CD4-positive, alpha-beta T cell (primary cell): ENCODE data around the gene ANXA2. TPM values are rescaled to one million over a fixed set of nuclear protein-coding genes. Genes with fewer than 3 reads are reported as not detected.
"Not testable (repeated sequence)": the region's sequence is repeated elsewhere in the genome, so short reads cannot be mapped to it uniquely, and the experiment has no call there.

Experiments
- ATAC-seq: fragments of 200-7000 bp; cut with Tn5 transposase; one replicate; pipeline ENCODE4 v1.10.0; 2022; ENCODE audit warnings: mild to moderate bottlenecking; ENCODE audit not compliant: poor library complexity
- CTCF ChIA-PET: fragments of 350-600 bp; sonication (Branson Sonifier 250); formaldehyde crosslinking; loops from one replicate; lab custom pipeline; 2021; ENCODE audit warnings: antibody characterized with exemption, inconsistent platforms; lab: Charles Lee
- POLR2A ChIA-PET: fragments of 350-600 bp; sonication (Branson Sonifier 250); formaldehyde crosslinking; loops from one replicate; lab custom pipeline; 2021; ENCODE audit warnings: antibody characterized with exemption, inconsistent platforms; lab: Charles Lee
- DNase-seq, 14 experiments: peaks; one replicate each; pipeline ENCODE4 v3.0.0-alpha.2; 2013 to 2020; ENCODE audit warnings: mixed read lengths in 2 of 14
- H3K27ac ChIP-seq, 2 donors: one replicate each; pipeline versions ENCODE4 v1.5.1 to v1.7.0; 2013; ENCODE audit warnings: low read length in 2 of 2, low read depth in 1 of 2, mild to moderate bottlenecking in 1 of 2
- H3K27me3 ChIP-seq, 2 experiments: 1 replicate in 1 of 2; 2 replicates in 1 of 2; pipeline versions ENCODE4 v1.6.1 to v1.7.0; 2013; ENCODE audit warnings: low read length in 2 of 2, control low read depth in 1 of 2, mild to moderate bottlenecking in 1 of 2, moderate library complexity in 1 of 2; ENCODE audit not compliant: insufficient read depth in 2 of 2, control insufficient read depth in 1 of 2
- H3K36me3 ChIP-seq: one replicate; pipeline ENCODE4 v1.6.1; 2013; ENCODE audit warnings: low read length, control low read depth; ENCODE audit not compliant: insufficient read depth
- H3K4me1 ChIP-seq: one replicate; pipeline ENCODE4 v1.6.1; 2013; ENCODE audit warnings: low read length, control low read depth; ENCODE audit not compliant: insufficient read depth
- H3K4me3 ChIP-seq: one replicate; pipeline ENCODE4 v1.5.1; 2013; ENCODE audit warnings: mild to moderate bottlenecking, low read length, moderate library complexity
- H3K9me3 ChIP-seq, 2 experiments: 1 replicate in 1 of 2; 2 replicates in 1 of 2; pipeline versions ENCODE4 v1.6.1 to v1.7.0; 2013; ENCODE audit warnings: low read length in 2 of 2, mild to moderate bottlenecking in 2 of 2, control low read depth in 1 of 2, moderate library complexity in 1 of 2; ENCODE audit not compliant: control insufficient read depth in 1 of 2, insufficient read depth in 1 of 2
- H3K27ac Mint-ChIP-seq: one replicate; pipeline ENCODE4 v1.8.0; 2020; ENCODE audit warnings: mixed read lengths
- H3K27me3 Mint-ChIP-seq: one replicate; pipeline ENCODE4 v1.8.0; 2021; ENCODE audit warnings: mixed read lengths
- H3K36me3 Mint-ChIP-seq: one replicate; pipeline ENCODE4 v1.8.0; 2021; ENCODE audit warnings: low read depth, mixed read lengths
- H3K4me1 Mint-ChIP-seq: one replicate; pipeline ENCODE4 v1.8.0; 2021; ENCODE audit warnings: low read depth, mixed read lengths
- H3K4me3 Mint-ChIP-seq: one replicate; pipeline ENCODE4 v1.8.0; 2020; ENCODE audit warnings: mild to moderate bottlenecking, mixed read lengths
- H3K9me3 Mint-ChIP-seq: one replicate; pipeline ENCODE4 v1.8.0; 2020; ENCODE audit warnings: mixed read lengths
- intact Hi-C, 2 experiments: fragments of 100-400 bp; cut with DNase I in 1 of 2; cut with micrococcal nuclease in 1 of 2; formaldehyde crosslinking; loops; one replicate each; pipeline versions ENCODE4 v1.15.1 to v1.9.0; 2023 to 2025; cut with DNase I, micrococcal nuclease
- total RNA-seq, 174 experiments: library from RNA in 2 of 174; stranded (reverse) in 2 of 174; gene quantifications; one replicate each; pipeline ENCODE4 v1.2.3 and lab custom pipeline; 2021 to 2026
- TF ChIP-seq, protein P1 (sequence below): fragments of 200-600 bp; IDR thresholded peaks from one replicate; pipeline ENCODE4 v1.8.0; 2022; ENCODE audit warnings: antibody characterized with exemption, mild to moderate bottlenecking

ANXA2 gene
- total RNA-seq, 2 experiments from 2014 or later, result 70.8 to 74.5 TPM

DNA sequence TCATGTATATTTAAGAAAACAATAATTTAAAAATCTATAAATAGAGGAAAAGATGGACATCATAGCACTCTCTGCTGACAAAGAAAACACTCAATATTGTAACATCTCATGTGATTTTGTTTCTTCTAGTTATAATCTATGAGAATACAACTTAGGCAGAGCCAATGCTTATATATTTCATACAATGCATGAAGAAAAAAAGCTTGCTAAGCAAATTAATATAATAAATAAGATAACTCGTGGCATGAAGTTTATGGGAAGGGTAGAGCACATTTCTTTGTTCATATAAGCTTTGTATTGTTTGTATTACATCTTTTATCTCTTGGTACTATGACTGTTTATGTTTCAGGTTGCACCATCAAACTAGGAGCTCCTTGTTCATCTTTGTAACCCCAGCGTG lies 7.6 kb upstream of the ANXA2 start:
- Histone ChIP-seq H3K4me1 (peaks cover 15% of the 10 kb centered on the region), H3K9me3 (no peaks in the 10 kb centered on the region), H3K36me3 (no peaks in the 10 kb centered on the region), H3K4me3 (no peak overlapping the region), H3K27me3 (no peaks in the 10 kb centered on the region), H3K27ac (no peak overlapping the region)
- H3K27me3 Mint-ChIP-seq, result no peaks in the 10 kb centered on the region
- ChIA-PET POLR2A (interaction anchor here (0.5 to 1.2 kb wide), 2 partner anchors 74 to 1375 kb away, joined by 3 read pairs; no protein-coding TSS in a partner anchor), CTCF (no interaction called here)
- ATAC-seq (no peak), DNase-seq (no peak)
- no peak overlapping the region for H3K27ac Mint-ChIP-seq
- H3K9me3 Mint-ChIP-seq, result no peaks in the 10 kb centered on the region
- no peaks in the 10 kb centered on the region for H3K36me3 Mint-ChIP-seq
- no peak overlapping the region for H3K4me3 Mint-ChIP-seq
- TF ChIP-seq, protein P1, sequence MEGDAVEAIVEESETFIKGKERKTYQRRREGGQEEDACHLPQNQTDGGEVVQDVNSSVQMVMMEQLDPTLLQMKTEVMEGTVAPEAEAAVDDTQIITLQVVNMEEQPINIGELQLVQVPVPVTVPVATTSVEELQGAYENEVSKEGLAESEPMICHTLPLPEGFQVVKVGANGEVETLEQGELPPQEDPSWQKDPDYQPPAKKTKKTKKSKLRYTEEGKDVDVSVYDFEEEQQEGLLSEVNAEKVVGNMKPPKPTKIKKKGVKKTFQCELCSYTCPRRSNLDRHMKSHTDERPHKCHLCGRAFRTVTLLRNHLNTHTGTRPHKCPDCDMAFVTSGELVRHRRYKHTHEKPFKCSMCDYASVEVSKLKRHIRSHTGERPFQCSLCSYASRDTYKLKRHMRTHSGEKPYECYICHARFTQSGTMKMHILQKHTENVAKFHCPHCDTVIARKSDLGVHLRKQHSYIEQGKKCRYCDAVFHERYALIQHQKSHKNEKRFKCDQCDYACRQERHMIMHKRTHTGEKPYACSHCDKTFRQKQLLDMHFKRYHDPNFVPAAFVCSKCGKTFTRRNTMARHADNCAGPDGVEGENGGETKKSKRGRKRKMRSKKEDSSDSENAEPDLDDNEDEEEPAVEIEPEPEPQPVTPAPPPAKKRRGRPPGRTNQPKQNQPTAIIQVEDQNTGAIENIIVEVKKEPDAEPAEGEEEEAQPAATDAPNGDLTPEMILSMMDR, result no peak
- intact Hi-C loops, result no loop called here
- H3K4me1 Mint-ChIP-seq, result peaks cover 10% of the 10 kb centered on the region

DNA sequence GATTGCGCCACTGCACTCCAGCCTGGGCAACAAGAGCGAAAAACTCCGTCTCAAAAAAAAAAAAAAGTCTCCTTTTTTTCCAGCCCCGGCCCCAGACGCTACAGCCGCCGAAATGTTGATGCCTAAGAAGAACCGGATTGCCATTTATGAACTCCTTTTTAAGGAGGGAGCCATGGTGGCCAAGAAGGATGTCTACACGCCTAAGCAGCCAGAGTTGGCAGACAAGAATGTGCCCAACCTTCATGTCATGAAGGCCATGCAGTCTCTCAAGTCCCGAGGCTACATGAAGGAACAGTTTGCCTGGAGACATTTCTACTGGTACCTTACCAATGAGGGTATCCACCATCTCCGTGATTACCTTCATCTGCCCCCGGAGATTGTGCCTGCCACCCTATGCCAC lies 6.6 kb upstream of the ANXA2 start:
- DNase-seq, H3K4me3 ChIP-seq, H3K9me3 Mint-ChIP-seq, H3K27me3 Mint-ChIP-seq, H3K27ac Mint-ChIP-seq, CTCF ChIA-PET, H3K9me3 ChIP-seq, H3K27me3 ChIP-seq, H3K4me3 Mint-ChIP-seq, intact Hi-C loops, H3K36me3 Mint-ChIP-seq, H3K27ac ChIP-seq, H3K36me3 ChIP-seq, ATAC-seq: not testable (repeated sequence)
- H3K4me1 Mint-ChIP-seq, result peaks cover 15% of the 10 kb centered on the region
- H3K4me1 ChIP-seq, result peaks cover 16% of the 10 kb centered on the region
- POLR2A ChIA-PET, result interaction anchor here (0.7 kb wide), 1 partner anchor 77 kb away, joined by 3 read pairs; no protein-coding TSS in a partner anchor

DNA sequence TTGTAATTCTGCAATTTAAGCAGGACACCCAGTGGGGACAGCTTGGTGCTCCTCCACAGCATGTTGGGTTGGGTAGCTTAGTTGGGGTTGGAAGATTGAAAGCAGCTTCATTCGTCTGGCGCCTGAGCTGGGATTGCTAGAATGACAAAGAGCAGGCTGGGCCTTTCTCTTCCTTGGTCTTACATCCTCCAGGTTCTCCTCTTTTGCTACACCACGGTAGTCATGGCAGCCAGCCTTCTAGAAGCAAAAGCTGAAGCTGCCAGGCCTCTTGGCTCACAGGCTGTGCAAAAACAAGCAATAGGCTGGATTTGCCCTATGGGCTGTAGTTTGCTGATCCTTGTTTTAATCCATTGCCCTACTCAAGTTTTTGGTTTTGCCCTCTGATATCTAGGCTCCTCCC lies 3.2 kb upstream of the ANXA2 start:
- H3K27ac ChIP-seq, result no peak overlapping the region
- Mint-ChIP-seq H3K36me3 (peaks cover 15% of the 10 kb centered on the region), H3K9me3 (no peaks in the 10 kb centered on the region), H3K27ac (peak overlapping the region; percentile 97), H3K4me3 (peak overlapping the region; percentile 46), H3K27me3 (peaks cover 10% of the 10 kb centered on the region), H3K4me1 (peaks cover 28% of the 10 kb centered on the region)
- POLR2A ChIA-PET, result no interaction called here
- peaks cover 2% of the 10 kb centered on the region for H3K36me3 ChIP-seq
- intact Hi-C loops, result loop anchor here in 1 of 2 experiments (2.0 kb wide), 1 partner anchor 78 kb away; the partner anchor contains the start of gene ICE2
- CTCF ChIA-PET, result interaction anchor here (0.8 kb wide), 1 partner anchor 112 kb away, joined by 3 read pairs; no protein-coding TSS in a partner anchor
- TF ChIP-seq, protein P1, result no peak
- no peaks in the 10 kb centered on the region for H3K9me3 ChIP-seq
- no peaks in the 10 kb centered on the region for H3K27me3 ChIP-seq
- no peak overlapping the region for H3K4me3 ChIP-seq
- H3K4me1 ChIP-seq, result peaks cover 30% of the 10 kb centered on the region
- DNase-seq, result no peak
- ATAC-seq, result no peak

DNA sequence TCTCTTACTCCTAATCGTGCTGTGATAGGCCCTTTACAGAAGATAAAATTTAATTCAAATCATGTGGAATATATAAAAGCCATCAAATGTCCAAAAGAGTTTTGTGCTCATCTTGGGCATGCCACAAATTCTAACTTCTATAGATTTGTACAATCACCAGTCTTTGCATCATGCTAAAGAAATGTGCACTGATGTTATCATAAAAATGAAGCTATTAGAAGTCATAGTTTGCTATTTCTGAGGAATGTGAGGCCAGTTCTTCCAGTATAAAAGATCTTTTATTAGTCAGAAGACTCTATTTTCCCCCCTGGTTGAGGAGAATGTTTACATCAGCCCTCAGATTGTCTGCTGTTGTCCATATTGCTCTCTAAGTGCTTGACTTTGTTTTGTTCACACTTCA lies 2.1 kb upstream of the ANXA2 start:
- Histone ChIP-seq H3K4me1 (peaks cover 38% of the 10 kb centered on the region), H3K9me3 (no peaks in the 10 kb centered on the region), H3K4me3 (no peak overlapping the region), H3K27ac (no peak overlapping the region), H3K27me3 (no peaks in the 10 kb centered on the region), H3K36me3 (peaks cover 10% of the 10 kb centered on the region)
- TF ChIP-seq, protein P1, result no peak
- peaks cover 15% of the 10 kb centered on the region for H3K36me3 Mint-ChIP-seq
- H3K27ac Mint-ChIP-seq, result peak overlapping the region; percentile 97
- no peak for ATAC-seq
- ChIA-PET POLR2A (interaction anchor here (0.5 to 1.1 kb wide), 3 partner anchors 15 to 75 kb away, joined by 3 read pairs; no protein-coding TSS in a partner anchor), CTCF (no interaction called here)
- intact Hi-C loops, result loop anchor here (2.0 to 10.0 kb wide), 5 partner anchors 79 to 743 kb away; partner anchors contain the start of genes ICE2 (in 2 of the 2), BNIP2 (in 1 of the 2) and GTF2A2 (in 1 of the 2)
- no peaks in the 10 kb centered on the region for H3K9me3 Mint-ChIP-seq
- H3K27me3 Mint-ChIP-seq, result peaks cover 10% of the 10 kb centered on the region
- peaks cover 36% of the 10 kb centered on the region for H3K4me1 Mint-ChIP-seq
- peak overlapping the region; percentile 83 for H3K4me3 Mint-ChIP-seq
- no peak for DNase-seq
